B cell (primary cell): ENCODE data around the gene LRCH1. TPM values are rescaled to one million over a fixed set of nuclear protein-coding genes. Genes with fewer than 3 reads are reported as not detected.
A peak's percentile ranks its signal among the peaks of the same experiment; 100 is the strongest.

Experiments
- ATAC-seq: fragments of 200-7000 bp; cut with Tn5 transposase; one replicate; pipeline ENCODE4 v1.10.0; 2021; ENCODE audit warnings: low read depth, mild to moderate bottlenecking, moderate number of reproducible peaks, moderate library complexity
- CTCF ChIA-PET: fragments of 350-600 bp; sonication (Branson Sonifier 250); formaldehyde crosslinking; loops from one replicate; lab custom pipeline; 2021; ENCODE audit warnings: antibody characterized with exemption, inconsistent platforms; lab: Charles Lee
- POLR2A ChIA-PET: fragments of 350-600 bp; sonication (Branson Sonifier 250); formaldehyde crosslinking; loops from one replicate; lab custom pipeline; 2021; ENCODE audit warnings: antibody characterized with exemption; lab: Charles Lee
- DNase-seq: peaks from one replicate; pipeline ENCODE4 v3.0.0; 2013
- H2AFZ ChIP-seq: 2 replicates; pipeline ENCODE4 v1.6.1; 2012; ENCODE audit warnings: mild to moderate bottlenecking, low read depth, low read length; ENCODE audit not compliant: insufficient read depth, poor library complexity, severe bottlenecking
- H3K27ac ChIP-seq, 2 donors: 1 replicate in 1 of 2; 2 replicates in 1 of 2; pipeline ENCODE4 v1.5.1; 2012 to 2013; ENCODE audit warnings: low read length in 2 of 2, mild to moderate bottlenecking in 2 of 2, moderate library complexity in 1 of 2
- H3K27me3 ChIP-seq, 4 experiments: fragments of 200-600 bp in 1 of 4; sonication (generic) in 1 of 4; replicated peaks in 1 of 4; 1 replicate in 2 of 4; 2 replicates in 2 of 4; pipeline versions ENCODE4 v1.6.1 to v1.7.0; 2013 to 2016; ENCODE audit warnings: low read length in 3 of 4, mild to moderate bottlenecking in 2 of 4, mixed read lengths in 1 of 4, moderate library complexity in 1 of 4; ENCODE audit not compliant: insufficient read depth in 4 of 4, control insufficient read depth in 3 of 4; ENCODE audit errors: control extremely low read depth in 1 of 4
- H3K36me3 ChIP-seq, 2 experiments: replicated peaks in 1 of 2; 1 replicate in 1 of 2; 2 replicates in 1 of 2; pipeline versions ENCODE4 v1.6.1 to v1.7.1; 2013; ENCODE audit warnings: low read length in 1 of 2; ENCODE audit not compliant: insufficient read depth in 2 of 2, control insufficient read depth in 1 of 2; ENCODE audit errors: control extremely low read depth in 1 of 2, extremely low read depth in 1 of 2
- H3K4me1 ChIP-seq, 2 donors: fragments of 200-600 bp in 1 of 2; sonication (generic) in 1 of 2; 1 replicate in 1 of 2; 2 replicates in 1 of 2; pipeline versions ENCODE4 v1.5.1 to v1.6.1; 2013 to 2017; ENCODE audit warnings: low read length in 2 of 2; ENCODE audit not compliant: control insufficient read depth in 2 of 2, insufficient read depth in 2 of 2
- H3K4me2 ChIP-seq: replicated peaks from 2 replicates; pipeline ENCODE3; 2012; ENCODE audit warnings: mild to moderate bottlenecking, low read depth, low read length; ENCODE audit not compliant: poor library complexity, severe bottlenecking
- H3K4me3 ChIP-seq, 5 experiments: fragments of 200-600 bp in 1 of 5; sonication (generic) in 1 of 5; 1 replicate in 3 of 5; 2 replicates in 2 of 5; pipeline versions ENCODE4 v1.5.1 to v1.7.0; 2011 to 2016; ENCODE audit warnings: low read length in 4 of 5, mild to moderate bottlenecking in 4 of 5, low read depth in 2 of 5, control low read depth in 1 of 5, moderate library complexity in 1 of 5; ENCODE audit not compliant: insufficient read depth in 1 of 5; ENCODE audit errors: control extremely low read depth in 1 of 5, extremely low read depth in 1 of 5
- H3K79me2 ChIP-seq: fragments of 200-600 bp; sonication (generic); one replicate; pipeline ENCODE4 v1.6.0; 2016; ENCODE audit warnings: low read length; ENCODE audit not compliant: control insufficient read depth, insufficient read depth
- H3K9ac ChIP-seq: fragments of 200-600 bp; sonication (generic); 2 replicates; pipeline ENCODE4 v1.6.1; 2017; ENCODE audit warnings: mild to moderate bottlenecking, low read length, moderate library complexity
- H3K9me3 ChIP-seq, 3 donors: one replicate each; pipeline versions ENCODE4 v1.6.1 to v1.7.1; 2013; ENCODE audit warnings: low read length in 2 of 3; ENCODE audit not compliant: control insufficient read depth in 2 of 3, insufficient read depth in 1 of 3; ENCODE audit errors: control extremely low read depth in 1 of 3
- H4K20me1 ChIP-seq: 2 replicates; pipeline ENCODE4 v1.6.0; 2012; ENCODE audit warnings: mild to moderate bottlenecking, low read length; ENCODE audit not compliant: insufficient read depth, control insufficient read depth, poor library complexity, severe bottlenecking
- H3K27ac Mint-ChIP-seq: one replicate; pipeline ENCODE4 v1.8.0; 2021; ENCODE audit warnings: mixed read lengths
- H3K27me3 Mint-ChIP-seq: one replicate; pipeline ENCODE4 v1.8.0; 2021; ENCODE audit warnings: mixed read lengths
- H3K4me1 Mint-ChIP-seq: one replicate; pipeline ENCODE4 v1.8.0; 2021; ENCODE audit warnings: mixed read lengths
- H3K4me3 Mint-ChIP-seq: one replicate; pipeline ENCODE4 v1.8.0; 2021; ENCODE audit warnings: mixed read lengths
- H3K9me3 Mint-ChIP-seq: one replicate; pipeline ENCODE4 v1.8.0; 2022; ENCODE audit warnings: mixed read lengths; ENCODE audit not compliant: insufficient read depth
- EZH2 ChIP-seq: IDR thresholded peaks from 2 replicates; pipeline ENCODE4 v1.6.1; 2012; ENCODE audit warnings: borderline replicate concordance, low read depth, mild to moderate bottlenecking, moderate library complexity, low read length; ENCODE audit not compliant: insufficient read depth, poor library complexity, severe bottlenecking
- WGBS: methylation state at CpG from one replicate; pipeline ENCODE4 v1.1.5; 2013; ENCODE audit warnings: missing lambda C conversion rate; ENCODE audit not compliant: insufficient coverage; 5-methylcytosine and 5-hydroxymethylcytosine counted together
- intact Hi-C: fragments of 100-400 bp; cut with micrococcal nuclease; formaldehyde crosslinking; loops from one replicate; pipeline ENCODE4 v1.10.0; 2022
- polyA plus RNA-seq: library from polyadenylated mRNA; depleted of rRNA; stranded (reverse); fragments of >200 nt; gene quantifications from 2 replicates; pipeline ENCODE4 v1.2.3, GENCODE V29; 2012
- total RNA-seq, 2 donors: library from RNA; stranded (reverse); fragments of 120-200 nt in 1 of 2; gene quantifications; 1 replicate in 1 of 2; 2 replicates in 1 of 2; pipeline versions ENCODE4 v1.2.3 to v1.2.4, GENCODE V29; 2013 to 2022
- TF ChIP-seq, protein P1 (sequence below): fragments of 200-600 bp; IDR thresholded peaks from one replicate; pipeline ENCODE4 v1.8.0; 2022; ENCODE audit warnings: antibody characterized with exemption, mild to moderate bottlenecking

LRCH1 gene
- total and polyA plus RNA-seq, 2 donors (not counting 1 experiment from before 2014, with no cell fraction given) = 13.0 to 50.3 TPM

DNA sequence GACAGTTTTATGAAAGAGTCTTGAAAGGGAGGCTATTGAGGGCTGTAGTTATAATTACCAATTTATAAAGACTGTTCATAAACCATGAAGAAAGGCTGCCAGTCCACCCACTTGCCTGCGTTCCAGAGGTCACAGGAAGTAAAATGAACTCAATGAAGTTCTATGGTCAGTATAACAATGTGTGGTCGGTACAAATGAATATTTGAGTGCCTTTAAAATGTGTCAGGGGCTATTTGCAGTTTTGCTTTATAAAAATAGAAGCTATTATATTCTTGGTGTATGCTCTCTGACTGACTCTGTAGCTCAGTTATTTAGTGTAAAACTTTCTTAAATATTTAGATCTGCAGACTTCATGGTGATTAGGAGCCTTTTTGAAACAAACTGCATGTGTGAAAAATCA, 197.0 kb downstream of the LRCH1 start:
- Histone ChIP-seq H2AFZ (no peak overlapping the region), H4K20me1 (peaks cover 7% of the 10 kb centered on the region), H3K27me3 (no peaks in the 10 kb centered on the region), H3K36me3 (peaks cover 0 to 41% of the 10 kb centered on the region in 2 experiments), H3K4me3 (no peak overlapping the region), H3K9ac (no peak overlapping the region), H3K4me1 (peaks cover 14 to 15% of the 10 kb centered on the region in 2 donors), H3K9me3 (no peaks in the 10 kb centered on the region), H3K4me2 (no peak overlapping the region), H3K79me2 (no peaks in the 10 kb centered on the region), H3K27ac (no peak overlapping the region)
- Mint-ChIP-seq H3K27ac (no peak overlapping the region), H3K9me3 (no peaks in the 10 kb centered on the region), H3K4me3 (no peak overlapping the region), H3K4me1 (peaks cover 15% of the 10 kb centered on the region), H3K27me3 (no peaks in the 10 kb centered on the region)
- CTCF ChIA-PET = interaction anchor here (1.0 kb wide), 1 partner anchor 14 kb away, joined by 6 read pairs; no protein-coding TSS in a partner anchor
- POLR2A ChIA-PET = no interaction called here
- TF ChIP-seq, protein P1, sequence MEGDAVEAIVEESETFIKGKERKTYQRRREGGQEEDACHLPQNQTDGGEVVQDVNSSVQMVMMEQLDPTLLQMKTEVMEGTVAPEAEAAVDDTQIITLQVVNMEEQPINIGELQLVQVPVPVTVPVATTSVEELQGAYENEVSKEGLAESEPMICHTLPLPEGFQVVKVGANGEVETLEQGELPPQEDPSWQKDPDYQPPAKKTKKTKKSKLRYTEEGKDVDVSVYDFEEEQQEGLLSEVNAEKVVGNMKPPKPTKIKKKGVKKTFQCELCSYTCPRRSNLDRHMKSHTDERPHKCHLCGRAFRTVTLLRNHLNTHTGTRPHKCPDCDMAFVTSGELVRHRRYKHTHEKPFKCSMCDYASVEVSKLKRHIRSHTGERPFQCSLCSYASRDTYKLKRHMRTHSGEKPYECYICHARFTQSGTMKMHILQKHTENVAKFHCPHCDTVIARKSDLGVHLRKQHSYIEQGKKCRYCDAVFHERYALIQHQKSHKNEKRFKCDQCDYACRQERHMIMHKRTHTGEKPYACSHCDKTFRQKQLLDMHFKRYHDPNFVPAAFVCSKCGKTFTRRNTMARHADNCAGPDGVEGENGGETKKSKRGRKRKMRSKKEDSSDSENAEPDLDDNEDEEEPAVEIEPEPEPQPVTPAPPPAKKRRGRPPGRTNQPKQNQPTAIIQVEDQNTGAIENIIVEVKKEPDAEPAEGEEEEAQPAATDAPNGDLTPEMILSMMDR = no peak
- TF ChIP-seq EZH2 = no peak
- intact Hi-C loops = no loop called here
- ATAC-seq = no peak
- 100% methylated on average over 2 of the region's 2 CpGs for WGBS
- DNase-seq = no peak

DNA sequence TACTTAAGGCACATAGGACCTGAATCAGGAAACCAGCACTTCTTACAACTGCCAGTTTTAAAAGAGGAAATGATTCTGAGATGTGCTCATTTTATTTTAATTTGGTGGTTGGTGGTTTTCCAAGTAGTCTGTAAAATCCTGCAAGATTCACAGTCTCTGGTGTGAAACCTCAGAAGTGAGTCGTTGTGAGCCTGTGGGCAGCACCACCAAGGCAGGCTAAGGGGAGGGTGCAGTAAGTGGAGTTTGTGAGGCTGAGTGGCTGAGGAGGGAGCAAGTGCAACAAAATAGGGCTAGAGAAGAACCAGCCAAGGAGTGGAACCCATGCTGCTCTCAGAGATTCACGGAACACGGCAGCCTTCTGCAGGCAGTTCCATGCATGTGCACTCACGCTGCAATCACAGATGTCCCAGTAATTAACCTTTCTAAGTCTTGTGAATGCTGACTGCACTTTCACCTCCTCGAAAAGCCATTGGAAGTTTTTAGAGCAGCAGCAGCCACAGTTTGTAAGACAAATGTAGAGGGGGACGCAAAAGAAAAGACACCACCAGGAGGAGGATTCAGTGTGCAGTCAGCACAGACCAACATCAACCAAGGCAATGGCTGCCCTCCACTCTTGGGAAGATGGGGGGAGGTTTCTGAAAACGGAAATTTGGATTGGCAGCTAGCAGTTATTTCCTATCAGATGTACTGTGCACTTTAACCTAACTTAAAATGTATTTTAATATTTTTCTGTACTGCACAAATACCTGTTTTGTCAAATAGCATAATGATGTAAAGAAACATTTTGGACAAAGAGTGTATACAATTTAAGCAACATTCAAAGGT, 199.1 kb downstream of the LRCH1 start:
- Histone ChIP-seq H3K9ac (no peak overlapping the region), H3K79me2 (no peaks in the 10 kb centered on the region), H3K36me3 (peaks cover 0 to 27% of the 10 kb centered on the region in 2 experiments), H4K20me1 (peaks cover 7% of the 10 kb centered on the region), H3K27ac (no peak overlapping the region), H3K4me1 (peaks cover 18 to 19% of the 10 kb centered on the region in 2 donors), H2AFZ (no peak overlapping the region), H3K4me2 (peak overlapping the region; percentile 44), H3K27me3 (no peaks in the 10 kb centered on the region), H3K4me3 (no peak overlapping the region), H3K9me3 (no peaks in the 10 kb centered on the region)
- H3K27me3 Mint-ChIP-seq = no peaks in the 10 kb centered on the region
- intact Hi-C loops = no loop called here
- DNase-seq = peak; percentile 64
- peak overlapping the region; percentile 57 for H3K27ac Mint-ChIP-seq
- TF ChIP-seq, protein P1 = no peak
- no peak for TF ChIP-seq EZH2
- ATAC-seq = peak; percentile 83
- no peaks in the 10 kb centered on the region for H3K9me3 Mint-ChIP-seq
- H3K4me1 Mint-ChIP-seq = peaks cover 19% of the 10 kb centered on the region
- ChIA-PET POLR2A (no interaction called here), CTCF (interaction anchor here (0.7 to 1.3 kb wide), 2 partner anchors 200 to 618 kb away, joined by 3 to 4 read pairs; no protein-coding TSS in a partner anchor)
- H3K4me3 Mint-ChIP-seq = peak overlapping the region; percentile 27
- 15% methylated on average over 5 of the region's 7 CpGs for WGBS
